Measurements from ENCODE around the gene FRAT2.
"Not testable (repeated sequence)": the region's sequence is repeated elsewhere in the genome, so short reads cannot be mapped to it uniquely, and the experiment has no call there.

Gene FRAT2

DNA sequence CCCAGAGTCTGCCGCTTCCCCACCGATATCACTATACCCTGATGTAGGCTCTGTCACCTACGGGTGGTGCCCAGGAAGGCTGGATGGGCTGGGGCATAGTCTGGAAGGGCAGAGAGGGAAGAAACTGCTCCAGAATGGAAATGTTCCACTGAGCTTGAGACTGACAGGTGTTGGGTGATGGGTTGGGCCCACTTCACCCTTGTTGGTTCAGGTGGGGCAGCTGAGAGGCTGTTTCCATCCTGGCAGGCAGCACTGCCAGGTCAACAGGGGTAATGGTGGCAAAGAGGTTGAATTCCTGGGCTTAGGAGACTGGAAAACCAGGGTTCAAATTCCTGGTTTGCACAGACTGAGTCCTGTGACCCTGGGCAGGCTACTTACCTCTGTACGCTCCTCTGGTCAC lies 28.5 kb upstream of the FRAT2 start:
- H3K36me3 ChIP-seq (ENCODE audit: insufficient read depth, low read length) = peaks cover 13% of the 10 kb centered on the region
- H3K4me1 ChIP-seq (ENCODE audit: insufficient read depth, low read length) = no peaks in the 10 kb centered on the region
- no peak overlapping the region for H3K9ac ChIP-seq (ENCODE audit: low read depth, low read length)
- H3K9me3 ChIP-seq (ENCODE audit: control insufficient read depth, insufficient read depth, low read length) = no peaks in the 10 kb centered on the region

DNA sequence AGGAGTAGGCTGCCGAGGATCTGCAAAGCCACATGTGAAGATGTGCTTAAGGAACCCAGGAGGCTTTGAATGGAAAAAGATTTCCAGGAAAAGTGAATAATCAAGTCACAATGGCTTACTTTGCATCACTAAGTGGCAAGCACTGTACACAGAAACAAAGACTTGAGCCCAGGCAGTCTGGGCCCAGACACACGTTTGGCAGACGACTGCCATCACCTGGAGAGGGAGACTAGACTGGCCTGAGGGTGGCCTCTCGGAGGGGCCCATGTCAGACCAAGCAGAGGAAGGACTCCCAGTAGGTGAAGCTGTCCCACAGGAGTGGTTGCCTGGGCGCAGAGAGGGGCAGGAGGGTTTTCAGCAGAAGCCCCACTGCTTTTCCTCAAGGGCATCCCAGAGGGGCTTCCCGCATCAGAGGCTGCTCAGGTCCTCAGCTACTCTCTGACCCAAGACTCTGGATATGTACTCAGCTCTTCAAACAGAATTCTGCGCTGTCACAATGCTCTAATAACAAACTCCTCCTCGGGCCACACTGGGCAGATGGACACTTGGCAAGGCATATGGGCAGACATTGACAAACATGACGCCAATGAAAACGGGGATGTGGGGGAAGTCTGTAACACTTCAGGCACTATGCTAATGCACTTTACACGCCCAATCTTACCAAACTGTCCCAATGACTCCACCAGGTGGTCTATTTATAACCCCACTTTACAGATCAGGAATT lies 27.9 kb upstream of the FRAT2 start:
- H3K36me3 ChIP-seq (ENCODE audit: insufficient read depth, low read length) = peaks cover 13% of the 10 kb centered on the region
- no peaks in the 10 kb centered on the region for H3K9me3 ChIP-seq (ENCODE audit: control insufficient read depth, insufficient read depth, low read length)
- H3K4me1 ChIP-seq (ENCODE audit: insufficient read depth, low read length) = no peaks in the 10 kb centered on the region
- no peak overlapping the region for H3K9ac ChIP-seq (ENCODE audit: low read depth, low read length)

DNA sequence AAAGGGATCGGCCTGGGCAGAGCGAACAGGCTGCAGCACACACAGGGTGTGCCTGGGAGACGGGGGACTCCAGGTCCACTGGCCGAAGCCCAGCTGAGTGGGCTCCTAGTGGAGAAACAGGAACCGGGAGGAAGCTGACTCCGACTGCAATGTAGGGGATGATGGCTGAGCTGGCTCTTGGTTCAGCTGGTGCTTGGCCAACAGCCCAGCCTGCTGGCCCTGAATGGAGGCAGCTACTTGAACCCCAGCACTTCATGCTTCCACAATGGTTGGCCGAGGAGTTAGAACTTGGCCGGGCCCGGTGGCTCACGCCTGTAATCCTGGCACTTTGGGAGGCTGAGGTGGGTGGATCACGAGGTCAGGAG lies 27.0 kb upstream of the FRAT2 start:
- H3K9ac ChIP-seq (ENCODE audit: low read depth, low read length) = no peak overlapping the region
- peaks cover 13% of the 10 kb centered on the region for H3K36me3 ChIP-seq (ENCODE audit: insufficient read depth, low read length)
- H3K9me3 ChIP-seq (ENCODE audit: control insufficient read depth, insufficient read depth, low read length) = no peaks in the 10 kb centered on the region
- no peaks in the 10 kb centered on the region for H3K4me1 ChIP-seq (ENCODE audit: insufficient read depth, low read length)

DNA sequence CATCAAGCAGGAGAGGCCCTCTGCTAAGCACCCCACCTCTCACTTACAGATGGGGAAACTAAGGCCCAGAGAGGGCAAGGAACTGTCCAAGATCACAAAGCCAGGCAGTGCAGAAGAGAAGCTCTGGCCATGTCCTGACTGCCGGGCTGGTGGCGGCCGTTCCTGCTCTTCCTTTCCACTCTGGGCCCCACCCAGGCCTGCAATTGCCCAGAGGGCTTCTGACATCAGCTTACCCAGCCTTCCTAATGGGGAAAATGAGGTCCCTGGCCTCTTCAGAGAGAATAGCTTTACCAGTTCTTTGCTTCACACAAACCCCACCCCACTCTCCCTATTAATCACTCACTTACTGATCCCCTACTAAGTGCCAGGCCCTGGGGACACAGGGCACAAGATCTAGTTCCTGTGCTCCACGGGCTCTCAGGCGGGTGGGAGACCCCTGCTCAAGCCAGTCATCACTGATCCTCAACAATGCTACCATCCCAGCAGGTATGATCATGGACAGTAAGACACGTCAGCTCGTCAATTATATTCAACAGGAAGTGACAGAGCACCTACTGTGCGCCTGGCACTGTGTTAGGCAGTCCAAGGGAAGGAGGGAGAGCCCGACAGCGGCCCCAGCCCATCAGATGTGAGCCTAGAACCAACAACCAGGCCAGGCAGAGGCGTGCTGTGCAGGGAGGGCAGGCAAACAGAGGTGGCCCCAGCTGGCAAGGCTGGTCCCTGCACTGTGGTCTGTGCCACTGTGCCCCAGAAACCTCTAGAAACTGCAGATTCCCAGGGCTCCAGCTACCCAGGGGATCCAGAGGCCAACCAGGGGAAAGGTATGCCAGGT lies 26.4 kb upstream of the FRAT2 start:
- Histone ChIP-seq H3K9me3 (ENCODE audit: control insufficient read depth, insufficient read depth, low read length) (no peaks in the 10 kb centered on the region), H3K4me1 (ENCODE audit: insufficient read depth, low read length) (no peaks in the 10 kb centered on the region), H3K9ac (ENCODE audit: low read depth, low read length) (no peak overlapping the region), H3K36me3 (ENCODE audit: insufficient read depth, low read length) (peaks cover 13% of the 10 kb centered on the region)

DNA sequence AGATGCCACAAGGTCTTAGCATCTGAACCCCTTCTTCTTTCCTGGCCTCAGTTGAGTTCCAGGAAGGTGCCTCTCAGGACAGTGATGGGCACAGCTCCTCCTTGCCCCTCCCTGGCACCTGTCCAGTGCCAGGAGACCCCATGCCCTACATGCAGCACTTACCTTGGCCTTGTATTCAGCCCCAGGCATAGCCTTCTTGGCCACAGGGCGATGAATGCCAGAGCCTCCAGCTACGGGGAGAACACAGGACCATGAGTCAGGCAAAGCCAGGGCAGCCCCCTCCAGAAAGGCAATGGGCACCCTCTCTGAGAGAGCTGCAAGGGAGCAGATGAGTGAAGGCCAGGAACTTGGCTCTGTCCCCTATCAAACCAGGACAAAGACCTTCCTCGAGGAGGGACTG lies 24.3 kb upstream of the FRAT2 start:
- Histone ChIP-seq H3K36me3 (ENCODE audit: insufficient read depth, low read length) (peaks cover 10% of the 10 kb centered on the region), H3K9me3 (ENCODE audit: control insufficient read depth, insufficient read depth, low read length) (no peaks in the 10 kb centered on the region), H3K9ac (ENCODE audit: low read depth, low read length) (no peak overlapping the region), H3K4me1 (ENCODE audit: insufficient read depth, low read length) (no peaks in the 10 kb centered on the region)

DNA sequence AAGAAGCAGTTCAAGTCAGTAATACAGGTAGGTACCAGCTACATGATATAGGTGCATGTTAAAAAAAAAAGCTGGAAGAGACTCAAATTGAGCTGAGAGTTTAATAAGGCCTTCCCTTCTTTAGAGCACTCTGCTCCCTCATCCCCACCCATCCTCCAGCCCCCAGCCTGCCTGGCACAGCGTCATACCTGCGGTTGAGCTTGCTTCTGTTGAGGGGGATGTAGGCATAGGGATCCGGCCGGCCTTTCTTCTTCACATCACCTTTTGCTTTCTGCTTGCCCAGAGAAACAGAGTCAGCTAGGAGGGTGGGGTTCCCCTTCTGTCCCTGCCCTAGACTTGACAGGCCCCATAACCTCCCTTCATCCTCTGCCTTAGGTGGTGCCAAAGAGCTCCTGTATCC lies 23.8 kb upstream of the FRAT2 start:
- Histone ChIP-seq H3K9me3 (ENCODE audit: control insufficient read depth, insufficient read depth, low read length) (no peaks in the 10 kb centered on the region), H3K9ac (ENCODE audit: low read depth, low read length) (no peak overlapping the region), H3K36me3 (ENCODE audit: insufficient read depth, low read length) (peaks cover 9% of the 10 kb centered on the region), H3K4me1 (ENCODE audit: insufficient read depth, low read length) (no peaks in the 10 kb centered on the region)

DNA sequence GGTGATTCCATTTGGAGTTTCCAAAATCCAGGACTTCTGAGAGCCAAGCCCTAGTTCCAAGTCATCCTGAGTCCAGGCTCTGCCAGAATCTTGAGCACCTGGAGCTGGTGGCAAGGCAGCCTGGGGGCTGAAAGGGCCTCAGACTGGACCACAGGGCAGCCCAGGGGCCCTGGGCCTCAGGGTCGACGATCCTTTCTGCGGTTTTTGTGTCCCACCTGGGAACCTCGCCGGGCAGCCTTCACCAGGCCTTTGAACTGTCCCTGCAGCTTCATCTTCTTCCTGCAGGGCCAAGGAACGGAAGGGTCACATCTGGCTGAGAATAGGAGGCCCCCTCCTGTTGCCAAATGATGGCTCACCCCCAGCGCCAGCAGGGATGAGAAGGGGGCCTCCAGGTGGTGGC lies 22.4 kb upstream of the FRAT2 start:
- Histone ChIP-seq H3K9me3 (ENCODE audit: control insufficient read depth, insufficient read depth, low read length) (no peaks in the 10 kb centered on the region), H3K4me1 (ENCODE audit: insufficient read depth, low read length) (no peaks in the 10 kb centered on the region), H3K36me3 (ENCODE audit: insufficient read depth, low read length) (peaks cover 8% of the 10 kb centered on the region), H3K9ac (ENCODE audit: low read depth, low read length) (no peak overlapping the region)

DNA sequence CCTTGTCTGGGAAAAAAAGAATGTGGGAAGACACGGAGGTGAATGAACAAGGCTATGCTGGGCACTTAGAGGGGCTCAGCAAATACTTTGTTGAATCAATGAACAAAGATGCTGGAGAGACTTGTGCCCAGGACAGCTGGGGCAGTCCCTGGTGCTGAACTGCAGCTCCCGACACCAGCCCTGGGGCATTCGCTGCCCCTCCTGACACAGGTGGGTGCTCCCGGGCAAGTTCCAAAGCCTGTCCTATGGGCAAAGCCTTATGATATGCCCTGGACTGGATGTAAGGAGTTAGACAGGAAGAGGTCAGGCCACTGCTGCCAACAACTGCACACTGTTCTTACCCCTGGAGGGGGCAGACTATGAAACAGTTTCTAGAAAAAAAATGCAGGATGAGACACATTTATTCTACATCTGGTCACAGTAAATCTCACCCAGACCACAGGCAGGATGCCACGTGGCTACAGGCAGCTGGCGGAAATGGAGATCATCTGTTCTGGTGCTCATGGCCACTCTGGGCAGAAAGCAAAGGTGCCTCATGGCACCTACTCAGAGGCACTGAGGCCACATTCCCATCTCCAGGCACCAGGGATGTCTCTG lies 21.9 kb upstream of the FRAT2 start:
- no peaks in the 10 kb centered on the region for H3K9me3 ChIP-seq (ENCODE audit: control insufficient read depth, insufficient read depth, low read length)
- H3K36me3 ChIP-seq (ENCODE audit: insufficient read depth, low read length) = peaks cover 9% of the 10 kb centered on the region
- H3K9ac ChIP-seq (ENCODE audit: low read depth, low read length) = no peak overlapping the region
- no peaks in the 10 kb centered on the region for H3K4me1 ChIP-seq (ENCODE audit: insufficient read depth, low read length)

DNA sequence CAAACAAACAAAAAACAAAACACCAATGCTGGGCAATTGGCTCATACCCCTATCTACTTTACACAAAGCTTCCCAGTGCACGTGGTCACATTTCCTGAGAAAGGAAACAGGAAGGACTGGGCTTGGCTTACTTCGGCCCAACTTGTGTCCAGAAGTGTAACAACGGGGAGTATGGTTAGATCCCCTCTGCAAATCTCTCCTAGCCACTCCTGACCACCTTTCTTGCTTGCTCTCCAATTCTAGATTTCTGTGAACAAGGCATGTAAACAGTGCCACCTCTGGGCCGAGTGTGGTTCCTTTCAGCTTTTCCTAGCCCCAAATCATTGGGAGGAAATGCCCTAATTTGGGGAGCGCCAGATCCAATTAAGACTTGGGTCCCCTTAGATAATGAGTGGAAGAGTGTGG lies 21.0 kb upstream of the FRAT2 start:
- Histone ChIP-seq H3K9ac (ENCODE audit: low read depth, low read length) (no peak overlapping the region), H3K4me1 (ENCODE audit: insufficient read depth, low read length) (no peaks in the 10 kb centered on the region), H3K36me3 (ENCODE audit: insufficient read depth, low read length) (peaks cover 9% of the 10 kb centered on the region; the same call in 1 of the 2 replicates), H3K9me3 (ENCODE audit: control insufficient read depth, insufficient read depth, low read length) (no peaks in the 10 kb centered on the region)

DNA sequence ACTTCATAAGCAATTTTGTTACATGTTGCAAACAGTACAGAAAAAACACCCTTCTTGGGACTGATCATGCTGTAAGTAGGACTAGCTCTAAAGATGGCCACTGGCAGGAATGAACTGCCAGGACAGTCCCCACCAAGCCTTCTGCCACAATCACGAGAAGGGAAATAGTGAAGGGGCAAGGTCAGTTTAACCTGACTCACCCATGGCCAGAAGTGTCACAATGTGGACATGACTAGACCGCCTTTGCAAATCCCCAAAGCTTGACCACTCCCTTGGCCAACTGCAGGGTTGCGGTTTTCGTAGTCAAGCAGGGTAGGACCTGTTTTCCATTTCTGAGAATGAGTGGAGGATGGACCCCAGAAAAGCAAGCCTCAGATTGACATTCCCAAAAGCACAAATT lies 19.4 kb upstream of the FRAT2 start:
- no peaks in the 10 kb centered on the region for H3K9me3 ChIP-seq (ENCODE audit: control insufficient read depth, insufficient read depth, low read length)
- no peaks in the 10 kb centered on the region for H3K4me1 ChIP-seq (ENCODE audit: insufficient read depth, low read length)
- H3K9ac ChIP-seq (ENCODE audit: low read depth, low read length) = no peak overlapping the region
- H3K36me3 ChIP-seq (ENCODE audit: insufficient read depth, low read length) = 0 out of 2 replicates have a peak, but pooled peaks cover 4% of the 10 kb centered on the region

DNA sequence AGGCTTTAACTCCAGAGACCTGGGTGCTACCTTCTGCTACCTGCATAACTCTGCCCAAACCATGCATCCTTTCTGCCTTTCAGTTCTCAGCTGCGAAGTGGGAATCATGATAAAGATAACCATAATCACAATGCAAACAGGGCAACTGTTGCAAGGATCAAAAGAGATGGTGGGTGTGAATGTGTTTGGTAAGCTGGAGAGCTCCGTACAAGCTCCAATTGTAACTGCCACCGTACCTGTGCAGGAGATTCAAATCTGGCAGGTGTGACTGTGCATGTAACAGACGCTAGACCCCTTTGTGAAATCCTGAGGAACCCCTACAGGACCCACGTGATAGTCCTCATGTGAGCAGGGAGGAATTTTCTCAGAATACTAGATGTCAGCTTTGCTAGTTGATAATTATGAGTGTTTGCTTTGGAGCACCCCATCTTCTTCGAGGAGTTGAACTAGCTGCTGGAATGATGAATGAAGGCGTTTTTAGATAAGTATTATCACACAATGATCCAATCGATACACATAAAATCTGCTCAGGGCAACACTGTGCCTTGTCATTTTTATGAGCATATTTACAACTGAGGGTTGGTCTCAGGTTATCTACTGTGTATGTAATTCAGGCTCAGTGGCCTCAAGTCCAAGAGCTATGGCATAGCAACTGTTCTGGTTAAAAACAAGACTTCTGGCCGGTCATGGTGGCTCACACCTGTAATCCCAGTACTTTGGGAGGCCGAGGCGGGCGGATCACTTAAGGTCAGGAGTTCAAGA lies 15.4 kb upstream of the FRAT2 start:
- Histone ChIP-seq H3K4me1 (ENCODE audit: insufficient read depth, low read length) (no peaks in the 10 kb centered on the region), H3K36me3 (ENCODE audit: insufficient read depth, low read length) (0 out of 2 replicates have a peak, but pooled peaks cover 4% of the 10 kb centered on the region), H3K9me3 (ENCODE audit: control insufficient read depth, insufficient read depth, low read length) (no peaks in the 10 kb centered on the region), H3K9ac (ENCODE audit: low read depth, low read length) (no peak overlapping the region)

DNA sequence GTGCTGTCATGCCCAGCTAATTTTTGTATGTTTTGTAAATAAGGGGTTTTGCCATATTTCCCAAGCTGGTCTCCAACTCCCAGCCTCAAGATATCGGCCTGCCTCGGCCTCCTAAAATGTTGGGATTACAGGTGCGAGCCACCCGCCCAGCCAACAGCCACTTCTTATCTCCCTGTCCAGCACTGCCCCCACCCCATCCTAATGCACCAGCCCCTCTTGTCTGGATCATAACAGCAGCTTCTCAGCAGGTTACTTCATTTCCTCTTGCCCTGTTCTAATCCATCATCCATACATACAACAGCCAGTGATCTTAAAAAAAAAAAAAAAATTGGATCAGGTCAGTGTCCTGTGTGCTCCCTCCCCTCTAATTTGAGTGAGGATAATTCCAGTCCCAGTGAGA lies 12.8 kb upstream of the FRAT2 start:
- Histone ChIP-seq H3K4me1 (ENCODE audit: insufficient read depth, low read length) (no peaks in the 10 kb centered on the region), H3K9ac (ENCODE audit: low read depth, low read length) (no peak overlapping the region), H3K36me3 (ENCODE audit: insufficient read depth, low read length) (0 out of 2 replicates have a peak, but pooled peaks cover 4% of the 10 kb centered on the region), H3K9me3 (ENCODE audit: control insufficient read depth, insufficient read depth, low read length) (no peaks in the 10 kb centered on the region)

DNA sequence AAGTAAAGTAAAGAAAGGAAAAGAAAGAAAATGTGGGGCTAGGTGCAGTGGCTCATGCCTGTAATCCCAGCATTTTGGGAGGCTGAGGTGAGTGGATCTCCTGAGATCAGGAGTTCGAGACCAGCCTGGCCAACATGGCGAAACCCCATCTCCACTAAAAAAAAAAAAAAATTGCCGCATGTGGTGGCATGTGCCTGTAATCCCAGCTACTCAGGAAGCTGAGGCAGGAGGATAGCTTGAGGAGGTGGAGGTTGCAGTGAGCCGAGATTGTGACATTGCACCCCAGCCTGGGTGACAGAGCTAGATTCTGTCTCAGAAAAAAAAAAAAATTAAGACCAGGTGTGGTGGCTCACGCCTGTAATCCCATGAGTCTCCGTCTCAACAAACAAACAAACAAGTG lies 9.1 kb upstream of the FRAT2 start:
- not testable (repeated sequence) for H3K9me3 ChIP-seq (ENCODE audit: control insufficient read depth, insufficient read depth, low read length); H3K9ac ChIP-seq (ENCODE audit: low read depth, low read length); H3K4me1 ChIP-seq (ENCODE audit: insufficient read depth, low read length); H3K36me3 ChIP-seq (ENCODE audit: insufficient read depth, low read length)

DNA sequence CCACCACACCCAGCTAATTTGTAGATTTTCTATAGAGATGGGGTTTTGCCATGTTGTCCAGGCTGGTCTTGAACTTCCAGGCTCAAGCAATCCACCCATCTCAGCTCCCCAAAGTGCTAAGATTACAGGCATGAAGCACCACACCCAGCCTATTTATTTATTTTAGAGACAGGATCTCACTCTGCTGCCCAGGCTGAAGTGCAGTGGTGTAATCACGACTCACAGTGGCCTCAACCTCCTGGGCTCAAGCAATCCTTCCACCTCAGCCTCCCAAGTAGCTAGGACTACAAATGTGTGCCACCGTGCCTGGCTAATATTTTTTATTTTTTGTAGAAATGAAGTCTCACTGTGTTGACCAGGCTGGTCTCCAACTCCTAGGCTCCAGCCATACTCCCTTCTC lies 6.9 kb upstream of the FRAT2 start:
- Histone ChIP-seq H3K4me1 (ENCODE audit: insufficient read depth, low read length) (peaks cover 20% of the 10 kb centered on the region), H3K9ac (ENCODE audit: low read depth, low read length) (no peak overlapping the region), H3K36me3 (ENCODE audit: insufficient read depth, low read length) (no peaks in the 10 kb centered on the region), H3K9me3 (ENCODE audit: control insufficient read depth, insufficient read depth, low read length) (no peaks in the 10 kb centered on the region)
